GM21360 (cell line): ENCODE data around the gene KRT86.
"Not testable (repeated sequence)": the region's sequence is repeated elsewhere in the genome, so short reads cannot be mapped to it uniquely, and the experiment has no call there.

Source experiments
- ATAC-seq: cut with Tn5 transposase; IDR thresholded peaks from one replicate; pipeline ENCODE4 v1.9.1; 2021; ENCODE audit warnings: mild to moderate bottlenecking, moderate library complexity; ENCODE audit not compliant: unreplicated experiment

The KRT86 gene

GRCh38 chr12:52251367-52252051, 22.9 kb upstream of the KRT86 start:
- ATAC-seq: no peak

GRCh38 chr12:52252175-52252615, 22.2 kb upstream of the KRT86 start:
- ATAC-seq: not testable (repeated sequence)

GRCh38 chr12:52252728-52253343, 21.6 kb upstream of the KRT86 start:
- no peak for ATAC-seq

- no peak for ATAC-seq
Observed at GRCh38 chr12:52253391-52254179, 20.9 kb upstream of the KRT86 start.

- no peak for ATAC-seq
Observed at GRCh38 chr12:52254180-52254964, 20.1 kb upstream of the KRT86 start.

GRCh38 chr12:52254965-52255751, 19.3 kb upstream of the KRT86 start:
- ATAC-seq: no peak

- no peak for ATAC-seq
Observed at GRCh38 chr12:52255926-52256583, 18.4 kb upstream of the KRT86 start.

GRCh38 chr12:52256584-52256935, 17.9 kb upstream of the KRT86 start:
- ATAC-seq: no peak

- ATAC-seq: no peak
Observed at GRCh38 chr12:52257074-52257551, 17.3 kb upstream of the KRT86 start.

GRCh38 chr12:52257922-52258321, 16.5 kb upstream of the KRT86 start:
- not testable (repeated sequence) for ATAC-seq

GRCh38 chr12:52258335-52258901, 16.0 kb upstream of the KRT86 start:
- ATAC-seq: no peak

- no peak for ATAC-seq
Observed at GRCh38 chr12:52259657-52260243, 14.7 kb upstream of the KRT86 start.

- no peak for ATAC-seq
Observed at GRCh38 chr12:52260361-52261207, 13.9 kb upstream of the KRT86 start.

- no peak for ATAC-seq
Observed at GRCh38 chr12:52261208-52261484, 13.3 kb upstream of the KRT86 start.

GRCh38 chr12:52262286-52262685, 12.2 kb upstream of the KRT86 start:
- ATAC-seq: no peak

GRCh38 chr12:52263761-52264434, 10.5 kb upstream of the KRT86 start:
- ATAC-seq: no peak

- no peak for ATAC-seq
Observed at GRCh38 chr12:52264435-52264825, 10.0 kb upstream of the KRT86 start.

- ATAC-seq: no peak
Observed at GRCh38 chr12:52266514-52266913, 7.9 kb upstream of the KRT86 start.
